KOPT-K1 (cell line): ENCODE measurements around the gene ZSCAN26.
"Not testable (repeated sequence)": the region's sequence is repeated elsewhere in the genome, so short reads cannot be mapped to it uniquely, and the experiment has no call there.

Experiments used
- H3K27ac ChIP-seq: fragments of 200-600 bp; sonication (generic); 2 replicates; pipeline ENCODE4 v1.5.1; 2016; ENCODE audit warnings: antibody characterized with exemption, mild to moderate bottlenecking, low read depth, low read length; ENCODE audit not compliant: poor library complexity, severe bottlenecking
- H3K36me3 ChIP-seq: fragments of 200-600 bp; sonication (generic); 2 replicates; pipeline ENCODE4 v1.5.1; 2017; ENCODE audit warnings: antibody characterized with exemption, mild to moderate bottlenecking, low read length, moderate library complexity; ENCODE audit not compliant: insufficient read depth
- H3K9me3 ChIP-seq: fragments of 200-600 bp; sonication (generic); 2 replicates; pipeline ENCODE4 v1.5.1; 2017; ENCODE audit warnings: antibody characterized with exemption, low read length, mild to moderate bottlenecking; ENCODE audit not compliant: insufficient read depth, poor library complexity, severe bottlenecking

Gene ZSCAN26

DNA sequence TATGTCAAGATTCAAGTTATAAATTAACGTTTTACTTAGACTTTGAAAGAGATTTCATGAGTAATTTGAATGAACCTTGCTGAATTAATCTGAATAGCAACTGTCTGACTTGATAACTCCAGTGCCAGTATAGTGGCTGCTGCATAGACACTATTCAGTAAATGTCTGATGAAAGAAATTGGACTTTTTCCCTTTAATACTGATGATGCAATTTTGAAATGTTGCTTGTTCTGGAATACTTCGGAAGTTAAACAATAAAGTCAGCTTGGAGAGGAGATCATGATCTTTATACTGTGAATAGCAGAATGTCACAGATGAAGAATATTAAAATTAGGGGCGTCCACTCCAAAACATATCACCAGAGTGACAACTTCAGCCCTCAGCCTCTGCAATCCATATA, 10.8 kb downstream of the ZSCAN26 start:
- peaks cover 43% of the 10 kb centered on the region for H3K36me3 ChIP-seq
- no peaks in the 10 kb centered on the region for H3K9me3 ChIP-seq
- no peak overlapping the region for H3K27ac ChIP-seq

GRCh38 chr6:28280595-28281287, 13.8 kb downstream of the ZSCAN26 start:
- Histone ChIP-seq H3K27ac (peak overlapping the region; percentile 32), H3K36me3 (peaks cover 41% of the 10 kb centered on the region), H3K9me3 (no peaks in the 10 kb centered on the region)

DNA sequence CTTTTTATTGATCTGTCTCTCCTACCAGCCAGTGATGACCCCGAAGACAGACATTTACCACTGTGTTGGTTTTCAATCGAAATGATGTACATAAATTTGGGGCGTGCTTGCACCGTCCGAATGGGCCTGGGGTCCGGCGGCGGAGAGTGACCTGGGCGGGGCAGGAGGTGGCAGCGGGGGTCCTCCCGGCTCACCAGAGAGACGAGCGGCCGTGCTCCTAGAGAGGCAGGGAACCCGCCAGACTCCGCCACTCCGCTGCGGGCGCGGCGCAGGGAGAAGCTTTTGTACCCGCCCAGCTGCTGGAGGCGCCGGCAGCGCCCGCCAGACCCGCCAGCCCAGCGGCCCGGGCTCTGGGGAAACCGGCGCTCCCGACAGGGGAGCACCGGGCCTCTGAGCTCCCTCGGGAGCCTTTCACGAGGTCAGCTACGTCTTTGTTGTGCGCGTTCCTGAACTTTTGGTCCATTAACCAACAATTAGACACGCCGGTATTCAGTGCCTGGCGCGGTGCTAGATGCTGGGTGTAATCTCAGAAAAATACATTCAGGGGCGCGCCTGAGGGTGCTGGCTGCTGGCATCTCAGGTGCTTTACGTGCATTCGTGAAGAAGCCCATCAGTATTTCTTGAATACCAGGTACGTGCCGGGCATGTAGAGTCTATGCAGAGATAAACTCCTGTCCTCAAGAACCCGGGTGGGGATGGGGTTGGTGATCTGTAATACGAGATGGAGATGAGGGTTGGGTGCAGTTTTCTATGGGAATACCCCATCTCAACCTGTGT, 14.5 kb downstream of the ZSCAN26 start, which contains the start of gene PGBD1:
Gene PGBD1, plus strand, starts transcription at position 285 of the 777 bp plus-strand sequence. CDS start 2,242 bp downstream, outside the sequence.
- no peaks in the 10 kb centered on the region for H3K9me3 ChIP-seq
- H3K36me3 ChIP-seq: peaks cover 40% of the 10 kb centered on the region
- peak within 1 kb of the TSS; percentile 32 for H3K27ac ChIP-seq

- H3K27ac ChIP-seq: no peak overlapping the region
- no peaks in the 10 kb centered on the region for H3K9me3 ChIP-seq
- H3K36me3 ChIP-seq: peaks cover 44% of the 10 kb centered on the region
Observed at GRCh38 chr6:28282926-28283325, 16.0 kb downstream of the ZSCAN26 start.

- H3K36me3 ChIP-seq: peaks cover 29% of the 10 kb centered on the region
- no peaks in the 10 kb centered on the region for H3K9me3 ChIP-seq
- H3K27ac ChIP-seq: no peak overlapping the region
Observed at GRCh38 chr6:28291573-28291972, 24.6 kb downstream of the ZSCAN26 start.

GRCh38 chr6:28295326-28295725, 28.4 kb downstream of the ZSCAN26 start:
- Histone ChIP-seq H3K9me3 (no peaks in the 10 kb centered on the region), H3K36me3 (peaks cover 19% of the 10 kb centered on the region), H3K27ac (no peak overlapping the region)

- no peaks in the 10 kb centered on the region for H3K9me3 ChIP-seq
- H3K27ac ChIP-seq: no peak overlapping the region
- peaks cover 28% of the 10 kb centered on the region for H3K36me3 ChIP-seq
Observed at GRCh38 chr6:28296520-28297060, 29.6 kb downstream of the ZSCAN26 start.

DNA sequence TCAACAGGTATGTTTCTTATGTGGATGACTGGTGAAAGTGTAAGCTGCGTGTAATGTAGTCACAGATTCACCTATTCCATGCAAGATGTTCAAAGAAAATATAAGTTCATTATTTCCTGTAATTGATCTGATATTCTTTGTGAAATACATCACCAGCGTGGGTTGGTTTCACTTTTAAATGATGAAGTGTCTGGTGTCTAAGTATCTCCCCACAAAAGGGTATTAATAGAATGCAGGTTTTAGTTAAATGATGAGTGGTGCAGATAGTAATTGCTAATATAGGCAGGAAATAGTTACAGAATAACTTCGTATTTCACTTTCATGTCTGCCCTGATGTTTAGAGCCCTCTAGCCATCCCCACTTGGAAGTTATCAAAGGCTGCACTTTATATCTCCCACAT, 36.6 kb downstream of the ZSCAN26 start:
- no peaks in the 10 kb centered on the region for H3K9me3 ChIP-seq

DNA sequence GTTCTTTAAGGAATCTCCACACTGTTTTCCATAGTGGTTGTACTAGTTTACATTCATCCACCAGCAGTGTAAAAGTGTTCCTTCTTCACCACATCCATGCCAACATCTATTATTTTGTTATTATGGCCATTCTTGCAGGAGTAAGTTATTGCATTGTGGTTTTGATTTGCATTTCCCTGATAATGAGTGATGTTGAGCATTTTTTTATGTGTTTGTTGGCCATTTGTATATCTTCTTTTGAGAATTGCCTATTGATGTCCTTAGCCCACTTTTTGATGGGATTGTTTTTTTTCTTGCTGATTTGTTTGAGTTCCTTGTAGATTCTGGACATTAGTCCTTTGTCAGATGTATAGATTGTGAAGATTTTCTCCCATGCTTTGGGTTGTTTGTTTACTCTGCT, 39.4 kb downstream of the ZSCAN26 start:
- H3K27ac ChIP-seq, H3K36me3 ChIP-seq, H3K9me3 ChIP-seq: not testable (repeated sequence)

More for the DNA sequence above, 36.6 kb downstream of the ZSCAN26 start:
- Histone ChIP-seq H3K36me3 (peaks cover 13% of the 10 kb centered on the region), H3K27ac (no peak overlapping the region)

DNA sequence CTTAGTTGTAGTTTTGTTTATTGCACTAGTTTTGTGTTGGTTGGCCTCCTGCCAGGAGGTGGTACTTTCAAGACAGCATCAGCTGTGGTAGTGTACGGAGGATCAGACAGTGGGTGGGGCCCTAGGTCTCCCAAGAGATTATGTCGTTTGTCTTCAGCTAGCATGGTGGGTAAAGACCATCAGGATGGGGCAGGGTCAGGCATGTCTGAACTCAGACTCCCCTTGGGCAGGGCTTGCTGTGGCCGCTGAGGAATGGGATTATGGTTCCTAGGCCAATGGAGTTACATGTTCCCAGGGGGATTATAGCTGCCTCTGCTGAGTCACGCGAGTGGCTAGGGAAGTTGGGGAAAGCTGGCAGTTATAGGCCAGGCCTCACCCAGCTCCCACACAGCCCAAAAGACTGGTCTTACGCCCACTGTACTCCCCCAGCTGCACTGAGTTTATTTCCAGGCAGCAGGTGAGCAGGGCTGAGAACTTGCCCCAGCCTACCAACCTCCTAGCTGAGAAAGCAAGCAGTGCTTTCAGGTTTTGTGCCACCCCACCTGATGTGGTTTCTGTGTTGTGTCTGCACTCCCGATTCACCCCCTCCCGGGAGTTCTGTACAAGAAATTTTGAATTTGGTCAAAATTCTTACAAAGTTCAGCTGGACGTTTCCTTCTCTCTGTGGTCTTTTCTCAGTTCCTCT, 44.3 kb downstream of the ZSCAN26 start:
- Histone ChIP-seq H3K9me3 (no peaks in the 10 kb centered on the region), H3K27ac (no peak overlapping the region), H3K36me3 (no peaks in the 10 kb centered on the region)

GRCh38 chr6:28312939-28313338, 46.0 kb downstream of the ZSCAN26 start:
- H3K9me3 ChIP-seq: no peaks in the 10 kb centered on the region
- H3K27ac ChIP-seq: no peak overlapping the region
- no peaks in the 10 kb centered on the region for H3K36me3 ChIP-seq

DNA sequence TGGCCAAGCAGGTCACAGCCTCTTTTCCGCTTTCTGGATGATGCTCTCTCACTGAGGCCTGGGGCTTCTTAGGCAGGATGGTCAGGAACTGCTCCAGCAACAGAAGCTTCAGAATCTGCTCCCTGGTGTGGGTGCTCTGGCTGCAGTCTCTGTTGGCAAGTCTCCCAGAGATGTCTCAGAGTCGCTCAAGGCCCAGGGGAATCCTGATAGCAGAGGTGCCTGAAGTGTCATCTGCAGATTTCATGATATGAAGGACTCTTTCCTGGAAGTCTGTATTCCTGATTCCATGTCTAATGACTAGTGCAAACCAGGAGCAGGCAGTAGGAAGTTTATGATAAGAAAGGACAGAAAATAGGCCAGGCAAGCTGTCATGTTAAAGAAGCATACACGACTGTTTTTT, 48.7 kb downstream of the ZSCAN26 start:
- H3K9me3 ChIP-seq: peaks cover 1% of the 10 kb centered on the region
- H3K27ac ChIP-seq: no peak overlapping the region
- H3K36me3 ChIP-seq: no peaks in the 10 kb centered on the region

GRCh38 chr6:28317866-28318265, 50.9 kb downstream of the ZSCAN26 start:
- H3K27ac ChIP-seq, H3K36me3 ChIP-seq, H3K9me3 ChIP-seq: not testable (repeated sequence)

- no peak overlapping the region for H3K27ac ChIP-seq
- H3K9me3 ChIP-seq: peaks cover 50% of the 10 kb centered on the region
- peaks cover 7% of the 10 kb centered on the region; the same call in 1 of the 2 replicates for H3K36me3 ChIP-seq
Observed at GRCh38 chr6:28322661-28323060, 55.7 kb downstream of the ZSCAN26 start.

GRCh38 chr6:28323813-28324424, 57.0 kb downstream of the ZSCAN26 start:
- no peak overlapping the region for H3K27ac ChIP-seq
- peaks cover 55% of the 10 kb centered on the region for H3K9me3 ChIP-seq
- H3K36me3 ChIP-seq: peaks cover 7% of the 10 kb centered on the region; the same call in 1 of the 2 replicates
